GM23248 (cell line): Measurements from ENCODE around the gene NF1.

ENCODE experiments used
- EZH2 ChIP-seq: fragments of 200-600 bp; sonication (generic); IDR thresholded peaks from 2 replicates; pipeline ENCODE4 v1.6.1; 2018; ENCODE audit warnings: antibody characterized with exemption, mild to moderate bottlenecking; ENCODE audit not compliant: insufficient read depth, poor library complexity, severe bottlenecking
- EZH2phosphoT487 ChIP-seq: fragments of 200-600 bp; sonication (generic); IDR thresholded peaks from 2 replicates; pipeline ENCODE4 v1.6.1; 2018; ENCODE audit warnings: antibody characterized with exemption, moderate library complexity, mild to moderate bottlenecking, low read depth; ENCODE audit not compliant: insufficient read depth

GRCh38 chr17:31172388-31172787, 77.6 kb downstream of the NF1 start:
- TF ChIP-seq EZH2 (no peak), EZH2phosphoT487 (no peak)
